Activated T-cell treated with anti-CD3 and anti-CD28 coated beads, Interleukin-2, amount 50 U/mL, for 4 hours (primary cell): ENCODE data around the gene MAF. TPM values are rescaled to one million over a fixed set of nuclear protein-coding genes. Genes with fewer than 3 reads are reported as not detected.

Experiments
- ATAC-seq, 2 donors: fragments of 200-7000 bp; cut with Tn5 transposase; one replicate each; pipeline ENCODE4 v1.10.0; 2021
- DNase-seq: peaks from one replicate; pipeline ENCODE4 v3.0.0-alpha.2; 2020
- H3K27me3 Mint-ChIP-seq: one replicate; pipeline ENCODE4 v1.8.0; 2021; ENCODE audit warnings: low read depth, mixed read lengths
- H3K36me3 Mint-ChIP-seq: one replicate; pipeline ENCODE4 v1.8.0; 2022; ENCODE audit warnings: mixed read lengths; ENCODE audit not compliant: insufficient read depth
- H3K4me1 Mint-ChIP-seq: one replicate; pipeline ENCODE4 v1.8.0; 2021; ENCODE audit warnings: low read depth, mixed read lengths
- H3K4me3 Mint-ChIP-seq: one replicate; pipeline ENCODE4 v1.8.0; 2021; ENCODE audit warnings: mild to moderate bottlenecking, moderate library complexity, mixed read lengths
- H3K9me3 Mint-ChIP-seq: one replicate; pipeline ENCODE4 v1.8.0; 2021; ENCODE audit warnings: mixed read lengths
- total RNA-seq, 3 donors: library from RNA; stranded (reverse); gene quantifications; one replicate each; pipeline ENCODE4 v1.2.1, GENCODE V29; 2021

MAF gene
- total RNA-seq, 3 donors from 2014 or later = 71.5 to 148 (median 141) TPM

DNA sequence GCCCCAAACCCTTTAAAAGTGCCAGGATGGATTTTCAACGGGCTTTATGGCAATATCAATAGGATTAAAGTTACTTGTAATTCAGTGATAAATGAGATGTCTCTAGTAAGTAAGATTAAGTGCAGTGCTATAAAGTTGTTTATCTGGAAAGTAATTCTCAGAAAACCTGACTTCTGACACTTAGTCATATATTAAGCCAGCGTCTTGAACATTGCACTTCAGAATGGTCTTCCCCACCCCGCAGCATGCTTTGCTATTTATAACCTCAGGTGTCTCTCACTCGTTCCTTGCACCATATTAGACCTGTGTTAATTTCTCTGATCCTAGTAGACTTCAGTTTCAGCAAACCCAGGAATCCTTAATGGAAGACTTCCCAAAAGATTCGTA lies 2.1 kb upstream of the MAF start:
- Mint-ChIP-seq H3K4me1 (peaks cover 34% of the 10 kb centered on the region), H3K9me3 (no peaks in the 10 kb centered on the region), H3K36me3 (no peaks in the 10 kb centered on the region), H3K4me3 (peak overlapping the region; percentile 95), H3K27me3 (peaks cover 10% of the 10 kb centered on the region)
- peak in 1 of 2 donors; percentile 5 for ATAC-seq
- no peak for DNase-seq

DNA sequence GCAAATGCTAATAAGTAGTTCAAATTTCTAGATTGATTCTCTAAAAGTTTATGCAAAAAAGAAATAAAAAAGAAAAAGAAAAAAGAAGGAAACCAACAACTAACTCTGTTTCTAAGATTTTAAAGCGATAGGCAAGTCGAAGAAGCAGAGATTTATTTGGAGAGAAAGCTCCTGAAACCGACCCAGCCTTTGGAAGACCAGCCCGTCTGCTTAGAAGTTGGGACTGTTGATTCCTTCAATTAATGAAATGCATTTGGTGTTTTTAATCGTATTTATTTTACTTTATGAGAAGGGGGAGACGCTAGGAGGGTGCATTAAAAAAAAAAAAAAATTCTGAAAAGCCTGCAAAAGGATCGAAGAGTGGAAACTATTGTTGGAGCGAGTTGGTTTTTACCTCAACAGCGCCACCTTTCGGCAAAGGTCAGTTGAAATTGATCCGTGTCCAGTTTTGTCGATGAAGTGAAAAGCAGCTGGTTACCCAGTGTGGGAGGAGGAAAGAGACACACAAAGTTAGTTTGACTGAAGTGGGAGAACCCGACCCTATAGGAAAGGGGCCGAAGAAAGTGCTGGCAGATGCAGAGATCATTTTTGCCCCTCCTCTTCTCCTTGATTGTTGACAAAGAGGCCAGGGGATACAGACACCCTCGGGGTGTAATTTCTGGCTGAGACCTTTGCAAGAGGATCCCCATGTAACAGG lies 1.5 kb upstream of the MAF start:
- peaks cover 34% of the 10 kb centered on the region for H3K4me1 Mint-ChIP-seq

DNA sequence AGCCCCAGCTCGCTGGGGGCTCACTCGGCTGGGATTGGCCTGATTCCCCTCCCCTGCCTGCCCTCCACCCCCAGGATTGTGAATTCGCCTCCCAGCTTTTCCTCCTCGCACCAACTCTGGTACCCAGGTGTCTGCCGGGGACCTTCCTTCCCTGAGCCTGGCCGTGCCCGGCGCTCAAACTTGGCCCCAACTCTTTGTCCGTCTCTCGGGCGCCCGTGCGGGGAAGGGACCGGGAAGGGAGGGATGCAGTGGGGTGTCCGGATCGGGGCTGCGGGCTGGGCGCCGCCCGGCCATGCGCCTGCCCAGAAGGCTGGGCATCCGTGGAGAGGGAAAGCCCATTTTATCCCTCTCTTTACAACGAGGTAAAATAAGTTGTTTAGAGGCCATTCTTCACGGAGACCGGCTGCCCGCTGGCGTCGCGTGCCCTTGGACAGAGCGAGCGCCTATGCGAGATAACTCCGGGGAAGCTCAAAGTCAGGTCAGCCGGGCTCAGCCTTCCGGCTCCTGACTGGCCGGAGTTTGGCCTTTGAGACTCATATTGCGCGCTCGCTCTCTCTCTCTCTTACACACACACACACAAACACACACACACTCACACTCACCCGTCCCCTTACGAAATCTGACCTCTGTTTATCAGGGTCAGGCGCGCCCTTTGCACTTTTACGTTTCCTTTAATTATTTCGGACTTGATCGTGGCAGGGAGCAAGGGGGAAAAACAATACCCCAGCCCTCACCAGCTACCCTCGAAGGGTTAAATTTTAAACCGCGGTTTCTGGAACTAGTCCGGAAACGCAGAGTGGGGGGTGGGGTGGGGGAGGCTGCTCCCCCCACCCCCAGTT lies 774 bp upstream of the MAF start:
- Mint-ChIP-seq H3K27me3 (peaks cover 8% of the 10 kb centered on the region), H3K36me3 (peaks cover 4% of the 10 kb centered on the region), H3K4me3 (peak overlapping the region; percentile 95), H3K9me3 (no peaks in the 10 kb centered on the region), H3K4me1 (peaks cover 34% of the 10 kb centered on the region)
- DNase-seq = no peak
- ATAC-seq = peak; percentile 1 to 3

More for the DNA sequence above, 1.5 kb upstream of the MAF start:
- Mint-ChIP-seq H3K4me3 (peak overlapping the region; percentile 95), H3K36me3 (no peaks in the 10 kb centered on the region), H3K27me3 (peaks cover 8% of the 10 kb centered on the region), H3K9me3 (no peaks in the 10 kb centered on the region)
- DNase-seq (peak; percentile 81), ATAC-seq (no peak)

DNA sequence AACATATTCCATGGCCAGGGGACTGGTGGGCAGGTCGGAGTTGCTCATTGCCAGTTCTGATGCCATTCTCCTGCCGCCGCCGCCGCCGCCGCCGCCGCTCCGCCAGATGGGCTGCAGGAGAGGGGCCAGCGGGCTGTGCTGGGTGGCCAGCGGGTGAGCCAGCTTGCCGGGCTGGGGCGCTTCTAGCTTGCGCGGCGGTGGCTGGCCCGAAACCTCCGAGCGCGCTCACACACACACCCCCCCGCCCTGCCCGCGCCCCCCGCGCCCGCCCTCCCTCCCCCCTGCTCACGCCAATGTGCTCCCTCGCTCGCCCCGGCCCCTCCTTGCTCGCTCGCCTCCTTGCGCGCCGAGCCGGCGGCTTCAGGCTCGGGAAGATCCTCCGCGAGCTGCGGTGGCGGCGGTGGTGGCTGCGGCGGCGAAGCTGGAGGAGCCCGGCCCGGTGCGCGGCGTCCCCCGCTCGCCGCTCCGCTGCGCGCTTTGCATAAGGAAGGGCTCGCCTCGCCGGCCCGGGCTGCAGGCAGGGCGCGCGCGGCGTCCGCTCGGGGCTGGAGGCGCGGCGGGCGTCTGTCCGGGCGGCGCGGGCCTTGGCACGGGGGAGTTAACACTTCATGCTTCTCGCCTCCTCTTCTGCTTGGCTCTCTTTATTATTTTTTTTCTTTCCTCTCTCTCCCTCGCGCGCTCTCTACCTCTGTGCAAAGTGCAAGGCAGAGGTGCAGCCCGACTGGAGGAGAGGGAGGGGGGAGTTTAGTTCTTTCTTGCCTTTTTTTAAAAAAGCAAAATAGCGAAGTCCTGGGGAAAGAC lies 500 bp downstream of the MAF start:
- H3K4me3 Mint-ChIP-seq = peak overlapping the region; percentile 95
- ATAC-seq (peak; percentile 36 to 45), DNase-seq (peak; percentile 17)
- peaks cover 8% of the 10 kb centered on the region for H3K27me3 Mint-ChIP-seq
- H3K36me3 Mint-ChIP-seq = peaks cover 15% of the 10 kb centered on the region
- peaks cover 40% of the 10 kb centered on the region for H3K4me1 Mint-ChIP-seq
- H3K9me3 Mint-ChIP-seq = no peaks in the 10 kb centered on the region

DNA sequence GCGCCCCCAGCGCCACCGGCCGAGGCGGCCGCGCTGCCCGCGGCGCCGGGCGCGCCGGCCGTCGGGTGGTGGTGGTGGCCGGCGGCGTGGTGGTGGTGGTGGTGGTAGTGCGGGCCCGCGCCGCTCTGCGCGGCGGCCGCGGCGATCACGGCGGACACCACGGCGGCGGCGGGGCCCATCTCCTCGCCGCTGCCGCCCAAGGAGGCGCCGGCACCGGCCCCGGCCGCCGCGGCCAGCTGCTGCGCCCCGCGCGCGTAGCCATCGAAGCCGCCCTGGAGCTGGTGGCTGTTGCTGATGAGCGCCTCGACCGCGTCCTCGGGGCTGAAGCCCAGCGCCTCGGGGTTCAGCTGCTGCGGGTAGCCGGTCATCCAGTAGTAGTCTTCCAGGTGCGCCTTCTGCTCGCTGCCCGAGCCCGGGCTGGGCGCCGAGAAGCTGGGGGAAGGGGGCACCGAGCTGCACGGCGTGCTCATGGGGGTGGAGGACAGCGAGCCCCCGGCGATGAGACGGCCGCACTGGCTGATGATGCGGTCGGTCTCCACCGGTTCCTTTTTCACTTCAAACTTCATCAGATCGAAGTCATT lies 1.2 kb downstream of the MAF start:
- Mint-ChIP-seq H3K4me1 (peaks cover 42% of the 10 kb centered on the region), H3K4me3 (peak overlapping the region; percentile 93), H3K27me3 (peaks cover 5% of the 10 kb centered on the region), H3K36me3 (peaks cover 17% of the 10 kb centered on the region), H3K9me3 (no peaks in the 10 kb centered on the region)
- ATAC-seq = peak in 1 of 2 donors; percentile 6
- DNase-seq = no peak

DNA sequence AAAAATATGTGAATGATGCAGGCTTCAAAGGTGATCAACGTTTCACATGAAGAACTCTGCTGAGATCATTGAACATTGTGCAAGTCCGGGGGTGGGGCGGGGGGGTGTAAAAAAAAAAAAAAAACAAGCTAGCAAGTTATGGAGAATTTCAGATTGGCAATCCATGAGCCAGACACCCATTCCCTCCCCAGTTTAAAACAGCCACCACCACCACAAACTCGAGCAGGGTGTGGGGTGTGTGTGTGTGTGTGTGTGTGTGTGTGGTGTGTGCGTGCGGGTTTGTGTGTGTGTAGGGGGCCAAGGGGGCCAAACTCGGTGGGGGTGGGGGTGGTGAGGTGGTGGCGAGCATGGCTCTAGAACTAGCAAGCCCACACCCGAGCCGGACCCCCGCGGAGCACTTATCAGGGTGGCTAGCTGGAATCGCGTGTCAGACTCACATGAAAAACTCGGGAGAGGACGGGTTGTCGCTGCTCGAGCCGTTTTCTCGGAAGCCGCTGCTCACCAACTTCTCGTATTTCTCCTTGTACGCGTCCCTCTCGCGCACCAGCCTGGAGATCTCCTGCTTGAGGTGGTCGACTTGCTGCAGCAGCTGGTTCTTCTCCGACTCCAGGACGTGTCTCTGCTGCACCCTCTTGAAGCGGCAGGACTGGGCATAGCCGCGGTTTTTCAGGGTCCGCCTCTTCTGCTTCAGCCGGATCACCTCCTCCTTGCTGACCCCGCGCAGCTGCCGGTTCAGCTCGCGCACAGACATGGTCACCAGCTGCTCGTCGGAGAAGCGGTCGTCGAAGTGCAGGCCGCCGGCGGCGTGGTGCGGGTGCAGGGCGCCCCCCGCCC lies 2.0 kb downstream of the MAF start:
- ATAC-seq = no peak
- Mint-ChIP-seq H3K4me1 (peaks cover 37% of the 10 kb centered on the region), H3K36me3 (peaks cover 17% of the 10 kb centered on the region), H3K9me3 (no peaks in the 10 kb centered on the region), H3K4me3 (peak overlapping the region; percentile 86), H3K27me3 (no peaks in the 10 kb centered on the region)
- DNase-seq = peak; percentile 23

GRCh38 chr16:79598063-79598347 lies 2.5 kb downstream of the MAF start:
- no peak for DNase-seq
- ATAC-seq = no peak
- peaks cover 40% of the 10 kb centered on the region for H3K4me1 Mint-ChIP-seq
- H3K27me3 Mint-ChIP-seq = no peaks in the 10 kb centered on the region
- H3K36me3 Mint-ChIP-seq = peaks cover 21% of the 10 kb centered on the region
- peak overlapping the region; percentile 86 for H3K4me3 Mint-ChIP-seq
- H3K9me3 Mint-ChIP-seq = no peaks in the 10 kb centered on the region

DNA sequence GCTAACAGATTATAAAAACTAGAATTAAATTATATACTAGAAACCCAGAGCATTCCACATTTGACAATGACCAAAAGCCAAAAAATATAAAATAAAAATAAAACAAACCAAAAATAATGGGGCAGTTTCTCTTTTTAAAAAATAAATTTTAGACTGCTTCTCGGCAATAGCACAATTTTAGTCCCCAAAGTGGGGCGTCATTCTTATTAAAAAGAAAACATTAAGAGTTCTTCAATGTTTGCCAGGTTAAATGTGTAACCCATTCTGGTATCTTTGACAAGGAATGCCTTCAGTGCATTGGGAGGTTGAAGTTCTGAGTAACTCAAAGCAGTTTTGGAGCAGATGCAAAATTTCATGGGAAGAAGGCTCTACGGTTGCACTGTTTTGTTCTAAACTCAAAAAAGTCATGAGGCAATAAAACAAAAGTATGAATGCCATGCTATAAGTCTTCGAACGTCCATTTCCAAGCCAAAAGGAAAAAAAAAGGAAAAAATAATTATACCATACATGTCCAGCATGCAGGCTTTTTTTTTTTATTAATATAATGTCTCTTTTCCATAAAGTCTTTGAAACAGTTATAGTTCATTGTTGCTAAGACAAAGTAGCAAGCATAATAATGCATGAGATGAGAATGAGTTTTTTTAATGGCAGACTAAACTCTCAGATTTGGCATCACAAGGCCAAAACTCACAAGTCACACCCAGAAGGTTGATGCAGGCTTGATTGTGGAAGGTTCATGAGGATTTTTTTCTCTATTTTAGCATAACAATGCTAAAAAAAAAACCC lies 3.1 kb downstream of the MAF start:
- peaks cover 26% of the 10 kb centered on the region for H3K36me3 Mint-ChIP-seq
- H3K4me3 Mint-ChIP-seq = peak overlapping the region; percentile 86
- H3K9me3 Mint-ChIP-seq = no peaks in the 10 kb centered on the region
- peaks cover 2% of the 10 kb centered on the region for H3K27me3 Mint-ChIP-seq
- DNase-seq (no peak), ATAC-seq (no peak)
- H3K4me1 Mint-ChIP-seq = peaks cover 38% of the 10 kb centered on the region

DNA sequence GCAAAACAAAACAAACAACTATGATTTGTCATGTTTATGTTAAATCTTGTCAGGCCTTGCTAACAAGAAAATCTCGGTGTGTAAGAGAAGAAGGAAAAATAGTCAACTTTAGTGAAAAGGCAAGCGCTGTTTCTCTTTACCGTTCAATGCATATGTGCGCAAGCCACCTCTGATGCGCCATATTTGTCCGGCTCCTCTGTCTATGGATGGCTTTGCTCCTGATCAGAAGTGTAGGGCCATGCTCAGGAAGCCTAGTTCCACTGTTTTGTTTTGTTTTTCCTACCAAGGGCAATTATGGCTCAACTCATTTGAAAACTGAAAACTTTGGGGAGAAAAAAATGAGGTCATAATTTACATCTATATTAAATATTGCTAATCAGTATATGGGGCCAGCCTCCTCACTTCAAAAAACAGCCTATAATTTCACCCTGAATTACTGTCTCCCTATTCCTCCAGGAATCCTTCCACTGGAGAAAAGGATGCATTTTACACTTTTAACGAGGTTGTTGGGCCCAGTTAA lies 4.5 kb downstream of the MAF start:
- ATAC-seq = no peak
- peaks cover 28% of the 10 kb centered on the region for H3K4me1 Mint-ChIP-seq

DNA sequence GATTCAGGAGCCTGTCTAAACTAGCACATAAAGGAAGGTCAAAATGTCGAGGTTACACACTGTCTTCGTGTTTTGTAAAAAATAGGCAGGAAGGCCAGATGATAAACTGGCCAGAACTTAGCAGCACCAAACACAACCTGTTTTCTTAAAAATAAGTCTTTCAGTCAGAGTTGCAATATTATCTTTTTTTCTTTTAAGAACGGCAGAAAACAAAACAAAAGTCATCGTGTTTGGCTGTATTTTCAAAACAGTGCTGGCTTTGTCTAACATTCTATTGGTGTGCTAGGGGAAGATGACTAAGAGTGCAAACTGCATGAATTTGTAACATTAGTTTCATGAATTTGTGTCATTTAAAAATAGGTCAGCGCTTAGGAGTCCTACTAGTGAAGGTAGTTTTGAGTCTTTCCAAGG lies 5.3 kb downstream of the MAF start:
- Mint-ChIP-seq H3K27me3 (peaks cover 7% of the 10 kb centered on the region), H3K36me3 (peaks cover 26% of the 10 kb centered on the region), H3K9me3 (no peaks in the 10 kb centered on the region), H3K4me1 (peaks cover 30% of the 10 kb centered on the region), H3K4me3 (peak overlapping the region; percentile 86)
- DNase-seq (no peak), ATAC-seq (peak in 1 of 2 donors; percentile 8)

More for the DNA sequence above, 4.5 kb downstream of the MAF start:
- Mint-ChIP-seq H3K36me3 (peaks cover 26% of the 10 kb centered on the region), H3K27me3 (peaks cover 2% of the 10 kb centered on the region), H3K4me3 (peak overlapping the region; percentile 86), H3K9me3 (no peaks in the 10 kb centered on the region)
- DNase-seq = no peak

- Mint-ChIP-seq H3K27me3 (peaks cover 15% of the 10 kb centered on the region), H3K36me3 (peaks cover 26% of the 10 kb centered on the region), H3K9me3 (no peaks in the 10 kb centered on the region), H3K4me3 (peak overlapping the region; percentile 2), H3K4me1 (peaks cover 34% of the 10 kb centered on the region)
- no peak for DNase-seq
- ATAC-seq = no peak
These were observed 6.8 kb downstream of the MAF start for GRCh38 chr16:79593754-79594153.

DNA sequence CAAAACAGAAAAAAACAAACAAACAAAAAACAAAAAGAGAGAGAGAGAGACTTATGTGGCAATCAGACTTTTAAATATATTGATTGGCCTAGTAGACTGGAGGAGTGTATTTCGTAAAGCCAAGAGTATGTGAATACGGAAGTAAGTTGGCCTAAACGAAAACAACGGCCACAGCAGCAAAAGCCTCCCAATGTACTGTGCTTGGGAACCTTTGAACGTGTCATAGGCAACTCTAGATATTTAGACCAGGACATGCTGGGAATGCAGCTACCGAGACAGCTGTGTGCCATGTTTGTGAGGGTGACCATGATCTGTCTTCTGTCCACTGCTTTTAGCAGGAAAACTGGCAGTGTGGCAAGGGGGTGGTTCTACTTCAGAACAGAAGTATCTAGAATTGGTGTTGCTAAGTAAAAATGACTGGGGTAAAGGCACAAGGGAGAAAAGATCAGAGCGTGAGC lies 7.4 kb downstream of the MAF start:
- H3K4me1 Mint-ChIP-seq = peaks cover 34% of the 10 kb centered on the region
- H3K9me3 Mint-ChIP-seq = no peaks in the 10 kb centered on the region
- DNase-seq = no peak
- no peak for ATAC-seq
- H3K36me3 Mint-ChIP-seq = peaks cover 26% of the 10 kb centered on the region
- peaks cover 16% of the 10 kb centered on the region for H3K27me3 Mint-ChIP-seq
- peak overlapping the region; percentile 46 for H3K4me3 Mint-ChIP-seq
